Measurements from ENCODE around the gene KCNQ1OT1.

Gene KCNQ1OT1

DNA sequence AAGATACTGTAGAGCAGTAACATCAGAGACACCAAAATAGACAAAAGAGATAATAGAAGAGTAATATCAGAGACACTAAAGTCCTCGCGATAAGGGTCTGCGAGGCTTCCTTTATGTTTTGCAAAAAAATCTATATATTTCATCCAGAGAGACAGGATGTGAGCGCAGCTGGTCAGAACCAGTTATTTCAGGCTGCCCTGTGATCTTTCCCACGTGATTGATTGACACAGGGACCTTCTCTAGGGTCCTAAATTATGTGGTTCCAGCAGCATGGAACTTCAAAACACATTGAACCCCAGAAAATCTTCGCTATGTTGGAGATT, 136.9 kb downstream of the KCNQ1OT1 start:
- DNase-seq (ENCODE audit: low read depth), result no peak
- TF ChIP-seq, protein P1, sequence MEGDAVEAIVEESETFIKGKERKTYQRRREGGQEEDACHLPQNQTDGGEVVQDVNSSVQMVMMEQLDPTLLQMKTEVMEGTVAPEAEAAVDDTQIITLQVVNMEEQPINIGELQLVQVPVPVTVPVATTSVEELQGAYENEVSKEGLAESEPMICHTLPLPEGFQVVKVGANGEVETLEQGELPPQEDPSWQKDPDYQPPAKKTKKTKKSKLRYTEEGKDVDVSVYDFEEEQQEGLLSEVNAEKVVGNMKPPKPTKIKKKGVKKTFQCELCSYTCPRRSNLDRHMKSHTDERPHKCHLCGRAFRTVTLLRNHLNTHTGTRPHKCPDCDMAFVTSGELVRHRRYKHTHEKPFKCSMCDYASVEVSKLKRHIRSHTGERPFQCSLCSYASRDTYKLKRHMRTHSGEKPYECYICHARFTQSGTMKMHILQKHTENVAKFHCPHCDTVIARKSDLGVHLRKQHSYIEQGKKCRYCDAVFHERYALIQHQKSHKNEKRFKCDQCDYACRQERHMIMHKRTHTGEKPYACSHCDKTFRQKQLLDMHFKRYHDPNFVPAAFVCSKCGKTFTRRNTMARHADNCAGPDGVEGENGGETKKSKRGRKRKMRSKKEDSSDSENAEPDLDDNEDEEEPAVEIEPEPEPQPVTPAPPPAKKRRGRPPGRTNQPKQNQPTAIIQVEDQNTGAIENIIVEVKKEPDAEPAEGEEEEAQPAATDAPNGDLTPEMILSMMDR (IDR thresholded peaks at IDR 0.05; ENCODE audit: control insufficient read depth, insufficient read depth, low read depth, low read length, missing control alignments), result no peak
- no peak overlapping the region for H3K4me3 ChIP-seq (ENCODE audit: control insufficient read depth, low read depth, low read length)

DNA sequence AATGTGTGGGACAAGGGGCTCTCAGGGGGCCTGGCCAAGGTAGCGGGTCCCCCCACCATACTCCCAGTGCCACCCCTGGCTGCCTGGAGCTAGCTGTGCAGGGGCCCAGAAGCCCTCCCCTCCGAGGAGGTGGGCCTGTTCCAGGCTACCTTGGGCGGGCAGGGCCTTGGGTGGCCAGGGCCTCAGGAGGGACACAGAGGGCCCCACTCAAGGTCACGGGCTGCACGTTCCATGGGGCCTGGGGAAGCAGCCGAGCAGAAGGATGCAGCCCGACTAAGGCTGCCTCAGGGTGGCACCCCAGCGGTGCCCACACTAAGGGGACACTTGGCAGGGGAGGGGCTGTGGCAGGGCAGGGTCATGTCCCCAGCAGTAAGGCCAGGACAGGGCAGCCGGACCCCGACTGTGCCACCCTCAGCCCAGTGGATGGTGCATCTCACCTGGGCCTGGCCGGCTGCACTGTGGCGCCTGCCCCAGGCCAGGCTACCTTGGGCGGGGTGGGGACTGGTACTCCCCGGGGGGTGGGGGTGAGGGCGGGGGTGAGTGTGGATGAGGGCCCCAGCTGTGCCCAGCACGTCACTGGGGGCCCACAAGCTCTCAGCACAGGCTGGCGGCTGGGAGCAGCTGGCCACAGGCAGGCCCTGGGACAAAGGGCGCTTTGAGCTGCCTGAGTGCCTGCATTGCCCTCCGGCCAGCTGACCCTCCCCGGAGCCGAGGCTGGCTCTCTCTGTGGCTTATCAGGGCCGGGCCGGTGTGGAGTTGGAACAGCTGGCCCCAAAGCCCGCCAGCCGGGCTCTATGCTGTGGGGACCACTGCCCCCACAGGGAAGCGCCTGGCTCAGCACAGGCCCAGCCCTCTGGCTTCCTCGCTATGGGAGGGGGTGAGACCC, 137.9 kb downstream of the KCNQ1OT1 start:
- TF ChIP-seq, protein P1 (IDR thresholded peaks at IDR 0.05; ENCODE audit: control insufficient read depth, insufficient read depth, low read depth, low read length, missing control alignments), result no peak
- no peak for DNase-seq (ENCODE audit: low read depth)
- no peak overlapping the region for H3K4me3 ChIP-seq (ENCODE audit: control insufficient read depth, low read depth, low read length)

DNA sequence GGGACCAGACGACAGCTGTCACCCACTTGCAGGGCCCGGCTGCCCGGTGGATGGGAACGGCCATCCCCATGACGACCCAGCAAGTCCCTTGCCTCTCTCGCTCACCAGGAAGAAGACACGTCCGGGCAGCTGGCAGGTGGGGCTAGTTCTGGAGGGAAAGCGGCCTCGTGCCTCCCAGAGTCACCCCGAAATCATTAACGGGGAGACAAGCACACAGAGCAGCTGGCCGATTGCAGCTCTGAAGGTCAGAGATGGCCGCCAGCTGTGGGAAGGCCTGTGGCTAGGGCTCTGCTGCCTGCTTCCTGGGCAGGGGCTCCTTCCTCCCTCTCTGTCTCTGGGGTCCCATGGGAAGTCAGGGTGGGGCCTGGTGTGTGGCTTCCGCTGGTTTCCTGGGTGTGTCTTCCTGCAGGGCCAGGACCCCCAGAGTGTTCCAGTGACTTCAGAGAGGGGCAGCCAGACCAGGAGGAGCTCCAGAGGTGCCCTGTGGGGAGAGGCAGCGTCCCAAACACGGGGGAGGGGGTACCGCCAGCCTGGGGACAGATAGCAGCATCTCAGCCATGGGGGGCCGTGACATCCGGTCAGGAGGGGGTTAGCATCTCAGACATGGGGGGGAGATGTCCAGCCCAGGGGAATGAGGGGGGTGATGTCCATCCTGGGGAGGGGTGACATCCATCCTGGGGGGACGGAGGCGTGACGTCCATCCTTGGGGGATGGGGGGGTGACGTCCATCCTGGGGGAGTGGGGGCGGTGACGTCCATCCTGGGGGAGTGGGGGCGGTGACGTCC, 140.1 kb downstream of the KCNQ1OT1 start:
- DNase-seq (ENCODE audit: low read depth), result no peak

DNA sequence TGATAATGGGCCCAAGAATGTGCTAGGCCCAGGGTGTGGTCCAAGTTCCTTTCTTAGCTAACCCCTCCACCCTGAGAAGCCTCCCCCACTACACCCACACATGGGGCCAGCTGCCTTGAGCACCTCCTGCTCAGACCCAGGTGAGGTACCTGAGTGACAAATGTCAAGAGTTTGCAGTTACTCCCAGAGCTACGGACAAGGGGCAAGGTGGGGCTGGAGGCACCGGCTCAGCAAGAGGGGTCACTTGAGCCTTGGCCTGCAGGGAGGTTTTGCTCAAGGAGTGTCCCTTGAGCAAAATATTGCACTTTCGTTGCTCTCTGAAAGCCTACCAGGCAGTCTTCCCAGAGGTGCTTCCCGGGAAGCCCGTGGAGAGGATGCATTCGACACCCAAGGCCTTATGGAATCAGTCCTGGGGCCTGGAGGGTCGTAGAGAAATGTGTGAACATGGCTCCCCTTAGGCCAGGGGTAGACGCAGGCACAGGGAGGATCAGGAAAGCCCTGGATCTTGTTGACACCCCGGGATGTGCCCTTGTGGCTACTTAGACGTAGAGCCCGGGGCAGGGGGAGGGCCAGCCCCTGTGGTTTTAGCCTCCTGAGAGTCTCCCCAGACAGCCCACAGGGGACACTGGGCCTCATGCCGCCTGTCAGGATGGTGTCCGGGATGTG, 140.8 kb downstream of the KCNQ1OT1 start:
- TF ChIP-seq, protein P1 (IDR thresholded peaks at IDR 0.05; ENCODE audit: control insufficient read depth, insufficient read depth, low read depth, low read length, missing control alignments), result no peak
- H3K4me3 ChIP-seq (ENCODE audit: control insufficient read depth, low read depth, low read length), result no peak overlapping the region
- no peak for DNase-seq (ENCODE audit: low read depth)

More for the DNA sequence above, 140.1 kb downstream of the KCNQ1OT1 start:
- TF ChIP-seq, protein P1 (IDR thresholded peaks at IDR 0.05; ENCODE audit: control insufficient read depth, insufficient read depth, low read depth, low read length, missing control alignments), result no peak
- H3K4me3 ChIP-seq (ENCODE audit: control insufficient read depth, low read depth, low read length), result no peak overlapping the region

DNA sequence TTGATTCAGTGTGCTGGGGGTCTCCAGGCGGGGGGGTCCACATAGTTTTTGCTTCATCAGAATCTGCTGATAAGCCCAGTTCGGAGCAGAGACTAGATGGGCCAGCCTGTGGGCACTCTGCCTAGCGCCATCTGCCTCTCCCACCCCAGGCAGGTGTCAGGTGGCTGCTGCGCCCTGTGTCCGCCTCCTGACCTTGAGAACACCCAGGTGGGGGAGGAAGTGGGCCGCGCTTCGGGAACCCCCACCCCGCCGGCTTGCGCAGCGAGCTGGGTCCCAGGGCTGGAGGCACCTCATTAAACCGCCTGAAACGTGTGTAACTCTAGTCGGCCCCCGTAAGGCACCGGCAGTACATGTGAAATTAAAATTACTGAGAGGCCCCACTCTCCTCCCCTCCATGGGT, 141.4 kb downstream of the KCNQ1OT1 start:
- H3K4me3 ChIP-seq (ENCODE audit: control insufficient read depth, low read depth, low read length), result no peak overlapping the region

More for the DNA sequence above, 141.4 kb downstream of the KCNQ1OT1 start:
- DNase-seq (ENCODE audit: low read depth), result no peak
- TF ChIP-seq, protein P1 (IDR thresholded peaks at IDR 0.05; ENCODE audit: control insufficient read depth, insufficient read depth, low read depth, low read length, missing control alignments), result no peak

Measured in AG09309 (cell line).